H1 (cell line): Measurements from ENCODE around the gene PPP2R5B. TPM values are rescaled to one million over a fixed set of nuclear protein-coding genes. Genes with fewer than 3 reads are reported as not detected.

Source experiments
- EZH2 ChIP-seq: fragments of 200-600 bp; sonication (generic); IDR thresholded peaks from 2 replicates; pipeline ENCODE4 v1.7.1; 2012; ENCODE audit warnings: low read depth, mild to moderate bottlenecking, moderate library complexity, low read length, inconsistent platforms; ENCODE audit not compliant: severe bottlenecking
- polyA plus RNA-seq, 7 experiments: library from polyadenylated mRNA; depleted of rRNA in 3 of 7; stranded (reverse) in 5 of 7; unstranded in 2 of 7; fragments of >200 nt in 5 of 7; fragments of 200-250 nt in 2 of 7; gene quantifications; 1 replicate in 5 of 7; 2 replicates in 1 of 7; 4 replicates in 1 of 7; pipeline versions ENCODE4 v1.2.1 to v1.2.3, GENCODE V29; 2011 to 2013; ENCODE audit warnings: missing spikeins in 2 of 7, mixed read lengths in 2 of 7
- total RNA-seq: library from RNA; stranded (reverse); fragmentation: NEBNext Ultra II Directional; extraction: Animal tissue kit (Norgen Biotek cat#: 25700); gene quantifications from 2 replicates; pipeline ENCODE4 v1.2.1, GENCODE V29; 2021
- TF ChIP-seq, protein P1 (sequence below): IDR thresholded peaks from 2 replicates; pipeline ENCODE4 v1.6.1; 2012; ENCODE audit warnings: low read length, inconsistent platforms
- TF ChIP-seq, protein P2 (sequence below), 3 experiments: IDR thresholded peaks; 1 replicate in 2 of 3; 2 replicates in 1 of 3; pipeline versions ENCODE4 v1.5.1 to v1.6.1; 2011; ENCODE audit warnings: low read length in 3 of 3, mild to moderate bottlenecking in 3 of 3, inconsistent platforms in 2 of 3, low read depth in 1 of 3, moderate library complexity in 1 of 3; ENCODE audit not compliant: insufficient read depth in 1 of 3; ENCODE audit errors: control extremely low read depth in 1 of 3

Gene PPP2R5B
- total and polyA plus RNA-seq, 2 of the 8 experiments (the other 6 are each of a cell fraction or from before 2014, with no cell fraction given): 4.9 to 5.1 TPM

DNA sequence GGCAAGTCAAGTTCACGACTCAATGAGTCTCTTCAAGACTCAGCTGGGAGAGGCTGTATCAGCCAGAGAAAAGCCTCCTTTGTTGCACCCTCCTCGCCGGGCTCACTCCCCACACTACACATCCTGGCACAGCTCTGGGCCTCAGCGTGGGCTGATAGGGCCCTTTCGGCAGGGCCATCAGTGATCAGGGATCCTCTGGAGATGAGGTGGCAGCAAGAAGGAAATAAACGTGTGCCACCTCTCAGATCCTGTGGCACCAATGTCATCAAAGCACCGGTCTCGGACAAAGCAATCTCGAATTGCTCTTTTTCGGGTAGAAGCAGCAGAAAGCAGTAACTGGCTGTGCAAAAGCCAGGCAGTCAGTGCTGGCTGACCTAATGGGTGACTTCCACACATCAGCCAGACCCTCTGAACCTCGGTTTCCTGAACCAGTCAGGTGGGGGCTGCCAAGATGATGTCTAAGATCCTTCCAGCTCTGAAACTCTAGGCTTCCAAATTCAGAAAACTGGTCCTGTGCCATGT is 48.2 kb upstream of the PPP2R5B start (continued):
- TF ChIP-seq, protein P1, sequence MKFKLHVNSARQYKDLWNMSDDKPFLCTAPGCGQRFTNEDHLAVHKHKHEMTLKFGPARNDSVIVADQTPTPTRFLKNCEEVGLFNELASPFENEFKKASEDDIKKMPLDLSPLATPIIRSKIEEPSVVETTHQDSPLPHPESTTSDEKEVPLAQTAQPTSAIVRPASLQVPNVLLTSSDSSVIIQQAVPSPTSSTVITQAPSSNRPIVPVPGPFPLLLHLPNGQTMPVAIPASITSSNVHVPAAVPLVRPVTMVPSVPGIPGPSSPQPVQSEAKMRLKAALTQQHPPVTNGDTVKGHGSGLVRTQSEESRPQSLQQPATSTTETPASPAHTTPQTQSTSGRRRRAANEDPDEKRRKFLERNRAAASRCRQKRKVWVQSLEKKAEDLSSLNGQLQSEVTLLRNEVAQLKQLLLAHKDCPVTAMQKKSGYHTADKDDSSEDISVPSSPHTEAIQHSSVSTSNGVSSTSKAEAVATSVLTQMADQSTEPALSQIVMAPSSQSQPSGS: no peak
- TF ChIP-seq, protein P2, sequence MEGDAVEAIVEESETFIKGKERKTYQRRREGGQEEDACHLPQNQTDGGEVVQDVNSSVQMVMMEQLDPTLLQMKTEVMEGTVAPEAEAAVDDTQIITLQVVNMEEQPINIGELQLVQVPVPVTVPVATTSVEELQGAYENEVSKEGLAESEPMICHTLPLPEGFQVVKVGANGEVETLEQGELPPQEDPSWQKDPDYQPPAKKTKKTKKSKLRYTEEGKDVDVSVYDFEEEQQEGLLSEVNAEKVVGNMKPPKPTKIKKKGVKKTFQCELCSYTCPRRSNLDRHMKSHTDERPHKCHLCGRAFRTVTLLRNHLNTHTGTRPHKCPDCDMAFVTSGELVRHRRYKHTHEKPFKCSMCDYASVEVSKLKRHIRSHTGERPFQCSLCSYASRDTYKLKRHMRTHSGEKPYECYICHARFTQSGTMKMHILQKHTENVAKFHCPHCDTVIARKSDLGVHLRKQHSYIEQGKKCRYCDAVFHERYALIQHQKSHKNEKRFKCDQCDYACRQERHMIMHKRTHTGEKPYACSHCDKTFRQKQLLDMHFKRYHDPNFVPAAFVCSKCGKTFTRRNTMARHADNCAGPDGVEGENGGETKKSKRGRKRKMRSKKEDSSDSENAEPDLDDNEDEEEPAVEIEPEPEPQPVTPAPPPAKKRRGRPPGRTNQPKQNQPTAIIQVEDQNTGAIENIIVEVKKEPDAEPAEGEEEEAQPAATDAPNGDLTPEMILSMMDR (IDR thresholded peaks at IDR 0.05; ENCODE audit: control extremely low read depth in 1 of 3, insufficient read depth in 1 of 3, low read depth in 1 of 3, low read length in 3 of 3): no peak
- TF ChIP-seq EZH2: no peak
- TF ChIP-seq, all 59 proteins: peak for 0
